HG03064 (cell line): ENCODE measurements around the gene FAM200C.

Experiments
- ATAC-seq: cut with Tn5 transposase; IDR thresholded peaks from one replicate; pipeline ENCODE4 v1.9.1; 2021; ENCODE audit warnings: low read depth; ENCODE audit not compliant: unreplicated experiment

The FAM200C gene

GRCh38 chr5:160369990-160370712, 29.7 kb downstream of the FAM200C start, which contains the start of gene C1QTNF2:
Gene C1QTNF2 (minus strand): TSS chr5:160370626. CDS start chr5:160355011, 15,615 bp downstream.
- ATAC-seq: no peak

- ATAC-seq: no peak
Observed at GRCh38 chr5:160367885-160368284, 32.0 kb downstream of the FAM200C start.

GRCh38 chr5:160367261-160367660, 32.6 kb downstream of the FAM200C start:
- no peak for ATAC-seq

GRCh38 chr5:160366230-160366629, 33.6 kb downstream of the FAM200C start:
- no peak for ATAC-seq

GRCh38 chr5:160363660-160364395, 36.0 kb downstream of the FAM200C start:
- ATAC-seq: no peak

GRCh38 chr5:160363211-160363610, 36.6 kb downstream of the FAM200C start:
- no peak for ATAC-seq

GRCh38 chr5:160361624-160362228, 38.1 kb downstream of the FAM200C start:
- no peak for ATAC-seq

GRCh38 chr5:160360310-160360709, 39.5 kb downstream of the FAM200C start:
- ATAC-seq: no peak

GRCh38 chr5:160359816-160360215, 40.0 kb downstream of the FAM200C start:
- ATAC-seq: no peak

GRCh38 chr5:160359242-160359641, 40.6 kb downstream of the FAM200C start:
- no peak for ATAC-seq

- ATAC-seq: no peak
Observed at GRCh38 chr5:160357861-160358411, 41.9 kb downstream of the FAM200C start.

- no peak for ATAC-seq
Observed at GRCh38 chr5:160357394-160357793, 42.5 kb downstream of the FAM200C start.

- no peak for ATAC-seq
Observed at GRCh38 chr5:160356550-160357347, 43.1 kb downstream of the FAM200C start.

- ATAC-seq: no peak
Observed at GRCh38 chr5:160354666-160355065, 45.2 kb downstream of the FAM200C start.

GRCh38 chr5:160353379-160353778, 46.5 kb downstream of the FAM200C start:
- ATAC-seq: no peak

- ATAC-seq: no peak
Observed at GRCh38 chr5:160352308-160352707, 47.5 kb downstream of the FAM200C start.

- no peak for ATAC-seq
Observed at GRCh38 chr5:160349935-160350303, 49.9 kb downstream of the FAM200C start.

- ATAC-seq: no peak
Observed at GRCh38 chr5:160349249-160349934, 50.5 kb downstream of the FAM200C start.

- no peak for ATAC-seq
Observed at GRCh38 chr5:160348080-160348479, 51.8 kb downstream of the FAM200C start.

GRCh38 chr5:160347448-160347847, 52.4 kb downstream of the FAM200C start:
- ATAC-seq: no peak
